WTC11 (cell line): ENCODE data around the gene GSPT1. TPM values are rescaled to one million over a fixed set of nuclear protein-coding genes. Genes with fewer than 3 reads are reported as not detected.

ENCODE experiments used
- ATAC-seq: fragments of 200-7000 bp; cut with Tn5 transposase; 2 replicates; pipeline ENCODE4 v1.10.0; 2021; ENCODE audit warnings: mild to moderate bottlenecking, moderate library complexity
- CTCF ChIA-PET: fragments of 300-600 bp; sonication (Branson Sonifier 250); formaldehyde crosslinking; loops from one replicate; lab custom pipeline; 2021; ENCODE audit warnings: antibody characterized with exemption; lab: Charles Lee
- POLR2A ChIA-PET: fragments of 350-600 bp; sonication (Branson Sonifier 250); formaldehyde crosslinking; loops from one replicate; lab custom pipeline; 2021; ENCODE audit warnings: antibody characterized with exemption; lab: Charles Lee
- DNase-seq: peaks from one replicate; pipeline ENCODE4 v3.0.0; 2021; ENCODE audit warnings: low spot score
- H3K27ac Mint-ChIP-seq: 2 replicates; pipeline ENCODE4 v1.8.0; 2021; ENCODE audit warnings: mixed read lengths
- H3K27me3 Mint-ChIP-seq: 2 replicates; pipeline ENCODE4 v1.8.0; 2021; ENCODE audit warnings: low read depth, mild to moderate bottlenecking, moderate library complexity, mixed read lengths
- H3K36me3 Mint-ChIP-seq: 2 replicates; pipeline ENCODE4 v1.8.0; 2021; ENCODE audit warnings: mixed read lengths
- H3K4me1 Mint-ChIP-seq: 2 replicates; pipeline ENCODE4 v1.8.0; 2022; ENCODE audit warnings: mixed read lengths
- H3K4me3 Mint-ChIP-seq: 2 replicates; pipeline ENCODE4 v1.8.0; 2021; ENCODE audit warnings: mild to moderate bottlenecking, moderate library complexity, mixed read lengths
- H3K9me3 Mint-ChIP-seq: 2 replicates; pipeline ENCODE4 v1.8.0; 2021; ENCODE audit warnings: mixed read lengths
- AFF4 ChIP-seq: sonication (generic); formaldehyde crosslinking; IDR thresholded peaks from 2 replicates; pipeline ENCODE4 v1.8.1; 2023; ENCODE audit warnings: mild to moderate bottlenecking, missing genetic modification reagents, borderline replicate concordance
- AR ChIP-seq: fragments of 250-450 bp; sonication (Bioruptor Pico); IDR thresholded peaks from 2 replicates; pipeline ENCODE4 v1.9.0; 2021; ENCODE audit warnings: mild to moderate bottlenecking
- ATF2 ChIP-seq: sonication (generic); formaldehyde crosslinking; IDR thresholded peaks from 2 replicates; pipeline ENCODE4 v1.8.1; 2022; ENCODE audit warnings: low read depth, missing genetic modification reagents, borderline replicate concordance
- CREM ChIP-seq: sonication (generic); formaldehyde crosslinking; IDR thresholded peaks from 2 replicates; pipeline ENCODE4 v1.8.1; 2022; ENCODE audit warnings: mild to moderate bottlenecking, missing genetic modification reagents, moderate library complexity
- E2F1 ChIP-seq: sonication (generic); formaldehyde crosslinking; IDR thresholded peaks from 2 replicates; pipeline ENCODE4 v1.8.0; 2022; ENCODE audit warnings: mild to moderate bottlenecking, missing genetic modification reagents
- ETV6 ChIP-seq: sonication (generic); formaldehyde crosslinking; IDR thresholded peaks from 2 replicates; pipeline ENCODE4 v1.8.1; 2022; ENCODE audit warnings: mild to moderate bottlenecking, missing genetic modification reagents
- HMGA2 ChIP-seq: fragments of 250-450 bp; sonication (Bioruptor Pico); IDR thresholded peaks from 2 replicates; pipeline ENCODE4 v1.4.0; 2021; ENCODE audit warnings: mild to moderate bottlenecking, moderate library complexity
- HMGXB4 ChIP-seq: sonication (generic); formaldehyde crosslinking; IDR thresholded peaks from 2 replicates; pipeline ENCODE4 v1.8.1; 2023; ENCODE audit warnings: mild to moderate bottlenecking, moderate library complexity, missing genetic modification reagents
- JUN ChIP-seq: sonication (generic); formaldehyde crosslinking; IDR thresholded peaks from 2 replicates; pipeline ENCODE4 v1.8.0; 2023; ENCODE audit warnings: mild to moderate bottlenecking, missing genetic modification reagents
- NFATC4 ChIP-seq: fragments of 250-450 bp; sonication (Bioruptor Pico); IDR thresholded peaks from 2 replicates; pipeline ENCODE4 v1.9.0; 2021; ENCODE audit warnings: mild to moderate bottlenecking
- NR3C1 ChIP-seq: sonication (generic); formaldehyde crosslinking; conservative IDR thresholded peaks from 2 replicates; pipeline ENCODE4 v1.8.1; 2023; ENCODE audit warnings: low read depth, mild to moderate bottlenecking, missing genetic modification reagents
- PRDM15 ChIP-seq: sonication (generic); formaldehyde crosslinking; IDR thresholded peaks from 2 replicates; pipeline ENCODE4 v1.8.0; 2022; ENCODE audit warnings: missing genetic modification reagents
- RELA ChIP-seq: sonication (generic); formaldehyde crosslinking; IDR thresholded peaks from 2 replicates; pipeline ENCODE4 v1.8.1; 2022; ENCODE audit warnings: missing genetic modification reagents, mild to moderate bottlenecking, borderline replicate concordance
- SMAD4 ChIP-seq: sonication (generic); formaldehyde crosslinking; IDR thresholded peaks from 2 replicates; pipeline ENCODE4 v1.8.0; 2022; ENCODE audit warnings: mild to moderate bottlenecking, missing genetic modification reagents
- SP1 ChIP-seq: sonication (generic); formaldehyde crosslinking; conservative IDR thresholded peaks from 2 replicates; pipeline ENCODE4 v1.8.1; 2022; ENCODE audit warnings: missing genetic modification reagents
- TCF7 ChIP-seq: sonication (generic); formaldehyde crosslinking; IDR thresholded peaks from 2 replicates; pipeline ENCODE4 v1.8.0; 2022; ENCODE audit warnings: mild to moderate bottlenecking, low read depth, missing genetic modification reagents, moderate library complexity
- TEAD4 ChIP-seq: sonication (generic); formaldehyde crosslinking; IDR thresholded peaks from 2 replicates; pipeline ENCODE4 v1.8.0; 2022; ENCODE audit warnings: mild to moderate bottlenecking, missing genetic modification reagents
- USF2 ChIP-seq: sonication (generic); formaldehyde crosslinking; IDR thresholded peaks from 2 replicates; pipeline ENCODE4 v1.8.1; 2023; ENCODE audit warnings: mild to moderate bottlenecking, missing genetic modification reagents, moderate library complexity
- ZNF263 ChIP-seq: sonication (generic); formaldehyde crosslinking; IDR thresholded peaks from 2 replicates; pipeline ENCODE4 v1.8.1; 2022; ENCODE audit warnings: low read depth, mild to moderate bottlenecking, moderate library complexity, missing genetic modification reagents
- ZSCAN18 ChIP-seq: fragments of 250-450 bp; sonication (Bioruptor Pico); IDR thresholded peaks from 2 replicates; pipeline ENCODE4 v2.1.2; 2022; ENCODE audit warnings: mild to moderate bottlenecking, moderate library complexity
- total RNA-seq: library from RNA; stranded (reverse); gene quantifications from 3 replicates; pipeline ENCODE4 v1.2.3, GENCODE V29; 2021

GSPT1 gene
- total RNA-seq, 1 experiment from 2014 or later = 190 TPM

GRCh38 chr16:11893571-11893970 is 22.2 kb downstream of the GSPT1 start:
- ATAC-seq (no peak), DNase-seq (no peak)
- H3K36me3 Mint-ChIP-seq = peaks cover 57% of the 10 kb centered on the region
- H3K9me3 Mint-ChIP-seq = no peaks in the 10 kb centered on the region
- H3K4me1 Mint-ChIP-seq = no peaks in the 10 kb centered on the region
- H3K27ac Mint-ChIP-seq = no peak overlapping the region
- ChIA-PET POLR2A (no interaction called here), CTCF (no interaction called here)
- H3K27me3 Mint-ChIP-seq = no peaks in the 10 kb centered on the region
- TF ChIP-seq ZNF263 (CRISPR knock-in tag) = no peak
- TF ChIP-seq HMGXB4 (CRISPR knock-in tag) = no peak
- TF ChIP-seq NR3C1 = no peak
- TF ChIP-seq TEAD4 (CRISPR knock-in tag) = no peak
- TF ChIP-seq ATF2 (CRISPR knock-in tag) = no peak
- TF ChIP-seq SP1 (CRISPR knock-in tag) = no peak
- no peak for TF ChIP-seq HMGA2 (CRISPR knock-in tag)
- no peak for TF ChIP-seq JUN
- TF ChIP-seq USF2 = no peak
- no peak for TF ChIP-seq ZSCAN18
- no peak for TF ChIP-seq AFF4 (CRISPR knock-in tag)
- no peak for TF ChIP-seq TCF7 (CRISPR knock-in tag)
- no peak for TF ChIP-seq NFATC4
- TF ChIP-seq SMAD4 (CRISPR knock-in tag) = no peak
- TF ChIP-seq ETV6 (CRISPR knock-in tag) = no peak
- no peak for TF ChIP-seq E2F1 (CRISPR knock-in tag)
- no peak overlapping the region for H3K4me3 Mint-ChIP-seq

GRCh38 chr16:11892761-11893160 is 23.0 kb downstream of the GSPT1 start:
- no peak for ATAC-seq
- ChIA-PET POLR2A (no interaction called here), CTCF (no interaction called here)
- no peak overlapping the region for H3K4me3 Mint-ChIP-seq
- no peaks in the 10 kb centered on the region for H3K9me3 Mint-ChIP-seq
- H3K27ac Mint-ChIP-seq = no peak overlapping the region
- no peaks in the 10 kb centered on the region for H3K27me3 Mint-ChIP-seq
- no peak for DNase-seq
- H3K36me3 Mint-ChIP-seq = peaks cover 60% of the 10 kb centered on the region
- no peaks in the 10 kb centered on the region for H3K4me1 Mint-ChIP-seq
- TF ChIP-seq SP1 (CRISPR knock-in tag) (no peak), AR (CRISPR knock-in tag) (no peak), CREM (CRISPR knock-in tag) (no peak), PRDM15 (CRISPR knock-in tag) (no peak), RELA (CRISPR knock-in tag) (no peak)
